HEK293T (cell line): Measurements from ENCODE around the gene AP2A2.

ENCODE experiments used
- ARNT ChIP-seq: fragments of 450-650 bp; IDR thresholded peaks from 2 replicates; pipeline ENCODE4 v1.6.1; 2017; ENCODE audit warnings: mild to moderate bottlenecking
- BHLHE40 ChIP-seq: fragments of 450-650 bp; IDR thresholded peaks from 2 replicates; pipeline ENCODE4 v1.6.1; 2016; ENCODE audit warnings: mild to moderate bottlenecking, moderate library complexity, borderline replicate concordance
- ELF4 ChIP-seq: fragments of 450-650 bp; IDR thresholded peaks from 2 replicates; pipeline ENCODE4 v1.6.1; 2017; ENCODE audit warnings: antibody characterized with exemption
- FOXA1 ChIP-seq: fragments of 450-650 bp; IDR thresholded peaks from 2 replicates; pipeline ENCODE4 v1.6.1; 2016; ENCODE audit warnings: mild to moderate bottlenecking
- FOXK2 ChIP-seq: fragments of 450-650 bp; IDR thresholded peaks from 2 replicates; pipeline ENCODE4 v1.6.1; 2016; ENCODE audit warnings: mild to moderate bottlenecking
- FOXM1 ChIP-seq: fragments of 450-650 bp; IDR thresholded peaks from 2 replicates; pipeline ENCODE4 v1.6.1; 2017; ENCODE audit warnings: mild to moderate bottlenecking, borderline replicate concordance
- HDGF ChIP-seq: fragments of 450-650 bp; IDR thresholded peaks from 2 replicates; pipeline ENCODE4 v1.6.1; 2017; ENCODE audit warnings: antibody characterized with exemption, borderline replicate concordance
- L3MBTL2 ChIP-seq: fragments of 450-650 bp; conservative IDR thresholded peaks from 2 replicates; pipeline ENCODE4 v1.6.1; 2016; ENCODE audit warnings: mild to moderate bottlenecking
- LEF1 ChIP-seq: fragments of 450-650 bp; IDR thresholded peaks from 2 replicates; pipeline ENCODE4 v1.6.1; 2017; ENCODE audit warnings: mild to moderate bottlenecking, borderline replicate concordance
- NFRKB ChIP-seq: fragments of 450-650 bp; IDR thresholded peaks from 2 replicates; pipeline ENCODE4 v1.6.1; 2016; ENCODE audit warnings: mild to moderate bottlenecking, moderate library complexity
- SP1 ChIP-seq: fragments of 450-650 bp; IDR thresholded peaks from 2 replicates; pipeline ENCODE4 v1.6.1; 2017
- TARDBP ChIP-seq: fragments of 450-650 bp; IDR thresholded peaks from 2 replicates; pipeline ENCODE4 v1.6.1; 2016

- no peak for TF ChIP-seq TARDBP
- no peak for TF ChIP-seq ELF4
- TF ChIP-seq NFRKB, result no peak
- no peak for TF ChIP-seq FOXA1
- TF ChIP-seq FOXK2, result no peak
- no peak for TF ChIP-seq BHLHE40
- TF ChIP-seq ARNT, result no peak
- TF ChIP-seq FOXM1, result no peak
- no peak for TF ChIP-seq SP1
- no peak for TF ChIP-seq L3MBTL2
- no peak for TF ChIP-seq LEF1
- TF ChIP-seq HDGF, result no peak
These were observed 22.1 kb downstream of the AP2A2 start for GRCh38 chr11:947744-948143.
